HG03060 (cell line): ENCODE measurements around the gene CACNA2D3.
"Not testable (repeated sequence)": the region's sequence is repeated elsewhere in the genome, so short reads cannot be mapped to it uniquely, and the experiment has no call there.

ENCODE experiments used
- ATAC-seq: cut with Tn5 transposase; IDR thresholded peaks from one replicate; pipeline ENCODE4 v1.9.1; 2021; ENCODE audit warnings: low read depth, moderate number of reproducible peaks; ENCODE audit not compliant: unreplicated experiment

CACNA2D3 gene

DNA sequence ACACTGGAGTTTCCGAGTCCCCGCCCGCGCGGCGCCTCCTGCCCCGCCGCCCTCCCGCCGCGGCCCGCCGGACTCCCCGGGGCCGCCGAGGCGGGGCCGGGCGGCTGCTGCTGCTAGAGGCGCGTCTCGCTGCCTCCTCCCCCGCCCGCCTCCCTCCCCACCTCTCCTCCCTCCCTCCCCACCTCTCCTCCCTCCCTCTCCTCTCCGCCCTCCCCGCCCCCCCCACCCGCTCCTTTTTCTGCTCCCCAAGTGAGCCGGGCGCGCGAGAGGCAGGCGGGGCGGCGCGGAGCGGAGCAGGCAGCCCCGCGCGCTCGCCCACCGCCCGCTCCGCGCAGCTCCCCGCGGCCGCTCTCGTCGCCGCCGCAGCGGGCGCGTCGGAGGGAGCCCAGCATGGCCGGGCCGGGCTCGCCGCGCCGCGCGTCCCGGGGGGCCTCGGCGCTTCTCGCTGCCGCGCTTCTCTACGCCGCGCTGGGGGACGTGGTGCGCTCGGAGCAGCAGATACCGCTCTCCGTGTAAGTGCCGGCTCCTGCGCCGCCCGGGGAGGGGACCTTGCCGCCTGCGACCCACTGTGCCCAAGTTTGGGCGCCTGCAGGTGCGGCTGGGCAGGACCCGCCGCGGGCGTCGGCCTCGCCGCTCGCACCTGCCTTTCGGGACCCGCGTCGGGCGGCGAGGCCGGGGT is at the start of gene CACNA2D3:
Gene CACNA2D3 (plus strand): TSS at position 229 of the 679 bp plus-strand sequence.
- ATAC-seq: no peak

DNA sequence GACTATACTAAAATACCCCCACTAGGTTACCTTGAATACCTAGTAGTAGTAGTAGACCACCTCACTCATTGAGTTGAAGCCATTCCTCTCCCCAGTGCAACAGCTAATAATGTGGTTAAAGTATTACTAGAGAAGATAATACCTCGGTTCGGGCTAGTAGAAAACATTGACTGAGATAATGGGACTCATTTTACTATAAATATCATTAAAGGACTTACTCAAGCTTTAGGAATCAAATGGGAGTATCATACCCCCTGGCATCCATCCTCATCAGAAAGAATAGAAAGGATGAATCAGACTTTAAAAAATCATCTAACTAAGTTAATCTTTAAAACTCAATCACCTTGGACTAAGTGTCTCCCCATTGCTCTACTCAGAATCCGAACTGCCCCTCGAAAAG is 49.0 kb upstream of the CACNA2D3 start:
- no peak for ATAC-seq

DNA sequence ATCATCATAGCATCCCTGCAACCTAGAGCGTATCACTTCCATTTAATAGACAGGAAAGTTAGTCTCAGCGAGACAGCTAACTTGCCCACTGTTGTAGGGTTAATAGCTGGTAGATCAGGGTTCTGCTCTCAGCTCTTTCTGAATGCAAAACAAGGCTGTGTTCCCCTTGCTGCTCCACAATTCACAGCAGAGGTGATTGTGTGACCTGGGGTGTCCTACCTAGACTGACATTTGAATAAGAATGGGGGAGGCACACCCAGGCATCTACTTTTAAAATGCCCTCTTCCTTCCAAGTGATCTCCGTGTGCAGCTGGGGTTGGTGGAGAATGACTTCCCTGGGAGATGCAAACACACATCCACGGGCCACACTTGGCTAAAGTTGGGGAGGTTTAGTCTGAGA is 43.0 kb upstream of the CACNA2D3 start:
- ATAC-seq: no peak

DNA sequence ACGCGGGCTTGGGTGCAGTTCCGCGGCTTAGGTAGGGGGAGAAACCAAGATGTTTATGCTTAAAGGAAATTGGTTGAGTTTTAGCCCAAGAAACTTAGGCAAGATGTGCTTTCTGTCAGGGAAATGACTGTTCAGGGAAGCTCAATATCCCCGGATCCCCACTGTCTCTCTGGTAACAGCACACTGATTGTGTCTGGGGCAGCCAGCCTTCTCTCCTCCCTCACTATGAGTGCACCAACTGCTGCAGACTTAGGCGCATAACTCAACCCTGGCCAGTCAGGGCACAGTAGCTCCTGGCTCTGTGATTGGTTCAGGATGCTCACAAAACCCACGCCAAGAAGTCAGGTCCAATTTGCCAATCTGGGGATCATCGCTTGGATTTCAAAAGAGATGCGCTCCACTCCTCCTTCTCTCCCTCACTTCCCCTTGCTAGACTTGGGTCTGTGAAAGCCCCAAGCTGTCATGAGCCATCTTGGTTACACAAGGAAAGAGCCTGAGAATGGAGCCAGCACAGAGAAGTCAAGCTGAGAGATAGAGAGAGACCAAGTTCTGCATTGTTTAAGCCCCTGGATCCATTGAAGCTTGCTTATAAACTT is 42.5 kb upstream of the CACNA2D3 start:
- no peak for ATAC-seq

DNA sequence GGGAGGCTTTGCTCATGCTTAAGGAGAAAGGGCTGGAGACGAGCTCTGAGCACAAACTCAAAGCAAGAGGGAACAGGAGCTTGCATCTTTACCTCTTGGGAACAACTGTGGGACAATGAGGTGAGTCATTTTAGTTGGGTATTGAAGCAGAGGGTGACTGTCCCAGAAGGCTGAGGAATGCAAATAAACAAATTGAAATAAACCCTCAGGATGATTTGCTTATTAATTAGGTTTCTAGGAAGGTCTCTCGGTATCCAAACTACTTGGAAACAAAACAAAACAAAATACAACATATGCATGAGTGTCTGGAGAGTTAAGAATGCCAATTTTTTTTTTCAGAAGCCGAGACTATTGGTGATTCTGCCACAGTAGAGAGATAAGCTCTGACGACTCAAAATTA is 38.4 kb upstream of the CACNA2D3 start:
- ATAC-seq: no peak

DNA sequence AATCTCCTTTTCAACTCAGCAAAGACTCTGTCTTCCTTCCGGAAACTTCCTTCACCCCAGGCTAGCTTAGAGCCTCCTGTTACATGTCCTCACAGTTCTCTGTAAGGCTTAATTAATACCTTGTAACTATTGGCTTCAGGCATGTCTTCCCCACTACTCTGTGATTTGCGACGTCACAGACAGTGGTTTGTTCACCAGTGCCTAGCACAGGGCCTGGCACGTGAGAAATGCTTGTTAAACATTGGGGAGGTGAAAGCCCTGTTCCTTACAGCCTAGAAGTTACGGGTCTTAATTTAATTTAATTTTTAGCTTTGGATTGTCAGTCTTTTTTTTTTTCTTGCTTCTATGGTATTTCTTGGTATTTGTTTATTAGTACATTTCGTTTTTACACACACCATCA is 36.4 kb upstream of the CACNA2D3 start:
- ATAC-seq: no peak

DNA sequence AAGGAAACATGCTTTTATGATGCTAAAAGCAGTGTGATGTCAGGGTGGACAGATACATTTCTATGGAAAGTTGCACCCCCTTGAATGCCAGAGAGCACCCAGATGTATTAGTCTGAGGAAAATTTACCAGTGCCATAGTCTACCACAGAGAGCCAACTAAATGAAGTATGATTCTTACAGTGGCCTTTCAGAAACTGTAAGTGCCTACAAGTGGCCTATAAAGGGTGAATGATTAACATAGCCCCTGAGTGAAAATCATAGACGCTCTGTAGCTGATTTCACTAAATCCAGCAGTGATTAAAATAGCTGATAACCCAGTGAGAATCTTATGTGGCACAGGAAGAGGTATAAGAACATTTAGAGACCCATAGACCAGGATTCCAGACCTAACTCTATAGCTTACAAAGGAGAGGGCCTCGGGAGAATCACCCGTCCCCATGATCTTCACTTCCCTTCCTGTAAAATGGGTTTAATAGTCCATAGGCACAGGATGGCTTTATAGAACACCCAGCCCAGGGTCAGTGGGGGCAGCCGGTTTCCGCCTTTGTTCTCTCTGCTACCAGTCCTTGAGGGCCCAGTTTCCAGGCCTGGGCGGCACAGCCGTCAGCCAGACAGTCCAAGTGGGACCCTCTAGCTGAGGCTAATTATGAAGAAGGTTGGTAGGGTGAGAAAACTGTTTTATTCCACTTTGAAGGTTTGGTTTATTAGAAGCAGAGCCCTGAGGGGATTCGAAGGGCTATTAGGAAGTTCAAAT is 35.5 kb upstream of the CACNA2D3 start:
- no peak for ATAC-seq

DNA sequence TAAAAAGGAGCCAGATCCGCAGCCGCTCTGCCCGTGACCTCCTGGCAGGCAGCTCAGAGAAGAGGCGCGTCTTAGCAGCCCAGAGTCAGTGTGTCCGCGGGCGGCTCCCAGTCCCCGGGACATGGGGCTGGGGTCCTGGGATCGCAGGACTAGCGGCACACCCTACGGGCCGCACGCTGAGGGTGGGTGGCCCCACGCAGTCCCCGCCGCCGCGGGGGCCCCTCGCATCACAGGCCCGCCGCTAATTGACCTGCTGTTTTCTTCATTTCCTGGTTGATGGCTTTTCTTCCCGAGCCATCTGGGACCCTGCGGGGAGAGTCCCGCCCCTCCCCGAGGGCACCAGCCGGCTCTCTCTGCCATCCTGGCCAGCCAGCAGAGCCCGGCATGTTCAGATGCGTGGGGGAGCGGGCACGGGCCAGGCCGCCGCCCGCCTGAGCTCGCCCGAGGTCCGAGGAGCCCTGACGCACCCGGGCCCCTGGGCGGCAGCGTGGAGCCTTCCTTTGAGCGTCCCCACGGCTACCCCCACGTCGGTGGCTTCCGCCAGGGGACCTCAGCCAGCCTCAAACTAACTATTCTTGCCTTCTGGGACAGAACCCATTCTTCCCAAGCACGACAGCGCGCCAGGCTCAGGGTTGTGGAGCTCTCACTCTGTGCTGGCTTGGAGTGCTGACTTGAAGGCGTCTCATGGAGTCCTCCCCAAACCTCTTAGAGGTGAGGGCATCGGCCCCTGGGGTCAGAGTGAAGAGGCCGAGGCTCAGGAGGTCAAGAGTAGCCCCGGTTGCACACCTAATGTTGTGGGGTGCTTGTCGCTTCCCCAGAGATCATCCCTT is 34.6 kb upstream of the CACNA2D3 start:
- no peak for ATAC-seq

DNA sequence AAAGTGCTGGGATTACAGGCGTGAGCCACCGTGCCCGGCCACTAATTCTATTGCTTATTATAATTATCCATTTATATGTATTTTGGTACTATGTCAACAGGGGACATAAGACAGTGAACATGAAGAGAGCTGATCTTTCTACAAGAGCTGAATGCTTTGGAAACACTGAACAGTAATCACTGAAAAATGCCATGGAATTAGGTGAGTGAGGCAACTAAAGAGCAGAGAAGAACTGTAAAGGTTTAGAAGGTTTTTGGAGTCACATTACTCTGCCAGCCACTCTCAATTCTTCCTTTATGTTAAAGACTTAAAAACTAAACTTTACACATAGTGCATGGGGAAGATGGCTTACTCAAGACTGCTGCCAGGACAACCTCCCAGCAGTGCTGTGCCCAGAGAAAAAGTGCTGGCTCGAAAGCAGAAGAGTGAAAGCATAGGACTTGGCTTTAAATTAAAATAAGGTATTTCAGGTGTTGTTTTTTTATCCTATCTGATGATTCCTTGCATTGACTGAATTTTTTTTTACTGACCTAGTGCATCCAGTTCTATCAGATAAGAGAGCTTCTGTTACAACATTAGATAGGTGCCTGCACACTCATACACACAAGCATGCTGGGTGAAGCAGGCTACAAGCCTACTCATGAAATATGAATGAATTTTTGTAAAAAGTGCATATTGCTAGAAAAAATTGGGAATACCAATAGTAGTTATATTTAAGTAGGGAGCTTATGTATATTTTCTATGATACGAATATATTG is 28.7 kb upstream of the CACNA2D3 start:
- ATAC-seq: no peak

DNA sequence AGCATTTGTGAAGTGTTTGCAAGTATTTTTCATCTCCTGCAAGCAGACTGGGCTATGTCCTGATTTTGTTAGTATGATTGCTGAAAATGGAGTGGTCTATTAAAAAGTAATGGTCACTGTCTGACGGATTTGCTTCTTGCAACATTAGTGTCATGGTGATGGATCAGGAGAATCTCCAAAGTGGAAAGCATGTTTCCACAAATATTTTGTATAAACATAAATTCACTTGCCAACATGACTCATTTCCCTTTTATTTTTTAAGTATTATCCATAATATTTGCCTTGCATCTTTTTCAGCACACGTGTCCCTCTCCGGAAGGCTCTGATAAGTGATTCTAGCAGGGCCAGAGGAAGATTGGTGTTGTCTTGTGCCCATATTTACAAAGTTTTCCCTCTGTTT is 27.4 kb upstream of the CACNA2D3 start:
- no peak for ATAC-seq

DNA sequence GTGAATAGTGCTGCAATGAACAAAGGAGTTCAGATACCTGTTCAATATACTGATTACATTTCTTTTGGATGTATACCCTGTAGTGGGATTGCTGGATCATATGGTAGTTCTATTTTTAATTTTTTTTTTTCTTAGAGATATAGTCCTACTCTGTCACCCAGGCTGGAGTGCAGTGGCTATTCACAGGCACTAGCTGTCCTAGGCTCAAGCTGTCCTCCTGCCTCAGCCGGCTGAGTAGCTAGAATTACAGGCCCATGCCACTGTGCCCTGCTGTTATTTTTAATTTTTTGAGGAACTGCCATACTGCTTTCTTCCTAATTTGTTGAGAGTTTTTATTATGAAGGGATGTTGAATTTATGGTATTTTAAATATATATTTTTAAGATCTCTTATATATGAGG is 23.0 kb upstream of the CACNA2D3 start:
- ATAC-seq: no peak

DNA sequence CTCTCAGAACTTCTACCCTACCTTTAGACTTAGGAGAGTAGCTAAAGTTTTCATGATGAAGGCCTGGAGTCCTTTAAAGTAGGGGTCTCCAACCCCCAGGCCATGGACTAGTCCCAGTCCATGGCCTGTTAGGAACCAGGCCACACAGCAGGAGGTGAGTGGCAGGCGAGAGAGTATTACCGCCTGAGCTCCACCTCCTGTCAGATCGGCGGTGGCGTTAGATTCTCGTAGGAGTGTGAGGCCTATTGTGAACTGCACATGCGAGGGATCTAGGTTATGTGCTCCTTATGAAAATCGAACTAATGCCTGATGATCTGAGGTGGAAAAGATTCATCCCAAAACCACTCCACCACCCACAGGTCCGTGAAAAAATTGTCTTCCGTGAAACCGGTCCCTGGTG is 18.3 kb upstream of the CACNA2D3 start:
- ATAC-seq: no peak

DNA sequence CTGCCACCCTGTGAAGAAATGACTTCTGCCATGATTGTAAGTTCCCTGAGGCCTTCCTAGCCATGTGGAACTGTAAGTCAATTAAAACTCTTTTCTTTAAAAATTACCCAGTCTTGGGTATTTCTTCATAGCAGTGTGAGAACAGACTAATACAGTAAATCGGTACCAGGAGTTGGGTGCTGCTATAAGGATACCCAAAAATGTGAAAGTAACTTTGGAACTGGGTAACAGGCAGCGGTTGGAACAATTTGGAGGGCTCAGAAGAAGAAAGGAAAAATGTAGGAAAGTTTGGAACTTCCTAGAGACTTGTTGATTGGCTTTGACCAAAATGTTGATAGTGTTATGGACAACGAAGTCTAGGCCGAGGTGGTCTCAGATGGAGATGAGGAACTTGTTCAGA is 6.2 kb upstream of the CACNA2D3 start:
- ATAC-seq: not testable (repeated sequence)

DNA sequence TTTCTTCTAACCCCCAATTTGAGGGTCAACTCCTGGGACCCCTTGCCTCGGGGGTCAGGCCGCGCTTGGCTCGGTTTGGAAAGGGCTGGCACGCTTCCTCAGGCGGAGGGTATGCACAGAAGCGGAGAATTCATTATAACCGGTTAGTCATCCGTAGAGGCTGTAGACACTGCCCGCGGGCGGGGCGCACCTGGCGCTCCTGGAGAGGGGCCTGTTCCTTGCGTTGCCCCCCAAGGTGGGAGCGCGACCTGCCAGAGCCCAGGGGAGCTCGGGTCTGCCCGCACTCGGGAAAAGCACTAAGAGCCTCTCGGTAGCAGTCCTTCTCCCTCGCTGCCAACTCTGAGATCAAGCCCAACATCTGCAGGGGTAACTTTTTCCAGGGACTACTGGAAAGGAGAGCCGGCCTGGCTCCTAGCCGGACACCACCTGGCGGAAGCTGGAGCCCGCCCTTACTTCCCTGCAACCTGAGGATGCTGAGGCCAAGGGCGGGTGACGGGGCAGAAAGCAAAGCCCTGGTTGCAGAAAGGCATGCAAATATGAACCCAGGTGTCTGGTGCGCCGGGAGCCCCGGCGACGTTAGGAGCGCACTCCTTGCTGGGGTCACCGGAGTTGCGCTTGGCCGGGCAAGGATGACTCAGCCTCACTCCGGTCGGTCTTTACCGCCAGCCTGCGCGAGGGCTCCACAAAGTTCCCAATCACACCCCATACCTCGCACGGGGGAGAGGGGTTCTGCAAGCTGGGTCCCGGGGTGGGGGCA is 1.5 kb upstream of the CACNA2D3 start:
- ATAC-seq: peak; percentile 79

DNA sequence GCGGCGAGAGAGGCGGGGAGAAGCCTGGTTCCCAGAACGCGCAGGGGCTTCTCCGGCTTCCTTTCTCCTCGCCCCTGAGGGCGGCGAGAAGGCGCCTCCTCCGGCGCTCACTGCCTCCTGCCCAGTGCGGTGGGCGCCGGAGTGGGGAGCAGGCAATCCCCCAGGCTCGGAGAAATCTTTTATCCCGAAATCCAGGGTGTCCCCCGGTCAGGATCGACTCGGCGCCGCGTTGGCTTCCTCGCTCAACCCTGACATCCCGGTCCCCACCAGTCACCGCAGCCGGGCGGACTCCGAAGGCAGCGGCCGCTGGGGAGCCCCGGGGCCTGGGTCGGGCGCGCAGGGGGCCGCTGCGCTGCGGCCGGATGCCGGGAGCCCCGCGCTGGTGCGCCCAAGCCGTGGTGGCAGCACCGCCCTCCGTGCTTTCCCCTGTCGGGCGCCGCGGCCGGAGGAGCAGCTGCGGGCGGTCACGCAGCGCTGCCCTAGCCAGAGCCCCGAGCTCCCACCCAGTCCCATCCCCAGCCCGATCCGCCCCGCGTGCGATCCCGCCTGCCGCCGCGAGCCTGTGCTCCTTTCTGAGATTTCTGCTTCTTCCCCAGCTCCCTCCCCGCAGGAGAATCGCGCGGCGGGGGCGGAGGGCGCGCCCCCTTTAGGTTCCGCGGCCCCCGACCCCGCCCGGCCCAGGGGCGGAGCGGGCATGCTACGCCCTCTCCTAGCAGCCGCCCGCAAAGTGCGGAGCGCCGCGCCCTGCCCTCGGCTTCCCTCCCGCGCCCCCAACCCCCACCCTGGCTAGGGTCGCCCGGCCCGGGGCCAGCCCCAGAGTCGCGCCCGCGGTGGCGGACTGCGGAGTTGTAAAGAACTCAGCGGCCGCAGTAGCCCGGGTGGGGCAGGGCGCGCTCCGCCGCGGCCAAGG is 683 bp upstream of the CACNA2D3 start:
- ATAC-seq: no peak

DNA sequence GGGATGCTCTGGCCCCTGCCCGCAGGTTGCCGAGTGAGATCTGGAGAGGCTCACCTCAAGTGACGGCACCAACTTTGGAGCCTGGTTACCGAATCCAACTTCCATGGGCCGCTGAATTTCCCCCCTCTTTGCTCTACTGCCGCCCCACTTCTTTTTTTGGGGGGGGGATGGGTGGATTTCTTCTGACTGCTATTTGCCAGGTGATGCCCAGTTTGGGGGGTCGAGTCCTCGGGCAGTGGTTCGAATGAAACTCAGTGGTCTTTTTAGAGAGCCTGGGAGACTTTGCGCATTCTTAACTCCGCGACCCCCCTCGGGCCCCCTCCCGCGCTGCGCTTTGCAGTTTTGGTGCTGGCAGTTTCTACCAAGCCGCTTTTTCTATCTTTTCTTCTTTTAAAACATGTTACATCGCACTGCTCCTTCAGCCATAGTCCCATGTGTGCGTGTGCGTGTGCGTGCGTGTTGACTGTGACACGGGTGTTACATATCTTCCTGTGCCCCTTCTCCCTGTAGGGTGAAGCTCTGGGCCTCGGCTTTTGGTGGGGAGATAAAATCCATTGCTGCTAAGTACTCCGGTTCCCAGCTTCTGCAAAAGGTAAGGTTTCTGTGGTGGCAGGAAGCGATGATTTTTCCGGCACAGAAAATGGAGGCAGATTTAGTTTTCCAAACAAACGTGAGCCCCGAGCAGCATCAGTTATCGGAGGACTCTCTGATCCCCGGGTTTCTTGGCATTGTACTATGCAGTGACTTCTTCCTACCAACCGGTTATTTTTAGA is 837 bp downstream of the CACNA2D3 start:
- ATAC-seq: no peak

DNA sequence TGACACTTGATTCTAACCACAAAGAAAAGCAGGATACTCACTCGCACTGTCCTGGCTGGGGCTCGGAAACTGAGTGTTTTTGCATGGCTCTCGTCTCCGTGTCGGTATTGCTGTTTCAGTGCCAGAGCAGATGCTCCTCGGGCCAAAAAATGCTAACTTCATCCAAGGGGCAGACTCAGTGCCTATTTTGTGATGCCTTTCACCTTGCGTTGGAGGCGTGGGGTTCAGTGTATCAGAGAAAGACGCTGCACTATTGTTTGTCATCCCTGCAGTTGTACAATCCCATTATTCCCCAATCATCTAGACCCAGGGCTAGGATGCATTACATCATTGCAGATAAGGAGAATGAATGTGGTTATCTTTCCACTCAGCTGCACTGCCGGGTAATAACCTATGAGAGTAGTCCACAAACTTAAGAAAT is 1.4 kb downstream of the CACNA2D3 start:
- ATAC-seq: no peak

DNA sequence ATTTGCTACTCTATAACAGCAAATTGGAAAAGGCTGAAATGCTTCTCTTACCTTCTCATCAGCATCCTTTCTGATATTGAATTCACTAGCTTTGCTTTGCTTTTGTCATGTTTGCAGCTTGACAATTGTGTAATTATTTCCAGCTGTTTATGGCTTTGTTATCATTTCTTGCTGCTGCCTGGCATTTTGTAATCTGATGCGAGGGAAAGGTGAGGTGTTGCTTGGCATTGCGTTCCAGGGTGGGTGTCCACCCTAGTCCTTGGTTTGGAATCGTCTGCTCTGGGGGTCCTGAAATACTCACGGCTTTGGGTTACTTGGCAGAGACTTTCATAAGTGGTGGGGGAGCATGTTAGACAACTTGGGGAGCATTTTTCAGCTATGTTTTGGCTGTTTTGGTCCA is 2.9 kb downstream of the CACNA2D3 start:
- ATAC-seq: no peak
